Upper lobe of right lung (tissue), 1 donor: Measurements from ENCODE around the gene PSD4. TPM values are rescaled to one million over a fixed set of nuclear protein-coding genes. Genes with fewer than 3 reads are reported as not detected.
A peak's percentile ranks its signal among the peaks of the same experiment; 100 is the strongest.

Experiments used
- ATAC-seq: fragments of 200-7000 bp; cut with Tn5 transposase; one replicate; pipeline ENCODE4 v1.9.1; 2020; ENCODE audit warnings: mild to moderate bottlenecking, moderate library complexity
- DNase-seq: peaks from one replicate; pipeline ENCODE4 v3.0.0-alpha.2; 2020
- H3K27ac ChIP-seq: fragments of 200-600 bp; one replicate; pipeline ENCODE4 v1.8.0; 2022
- H3K27me3 ChIP-seq: fragments of 200-600 bp; one replicate; pipeline ENCODE4 v1.8.0; 2022; ENCODE audit warnings: mild to moderate bottlenecking
- H3K36me3 ChIP-seq: fragments of 200-600 bp; one replicate; pipeline ENCODE4 v1.8.0; 2022
- H3K4me1 ChIP-seq: fragments of 200-600 bp; one replicate; pipeline ENCODE4 v1.8.0; 2022
- H3K4me3 ChIP-seq: fragments of 200-600 bp; one replicate; pipeline ENCODE4 v1.8.0; 2022; ENCODE audit warnings: mild to moderate bottlenecking
- H3K9me3 ChIP-seq: fragments of 200-600 bp; one replicate; pipeline ENCODE4 v1.8.0; 2022
- CTCF ChIP-seq: fragments of 200-600 bp; IDR thresholded peaks from one replicate; pipeline ENCODE4 v1.8.0; 2022; ENCODE audit warnings: antibody characterized with exemption
- intact Hi-C: fragments of 100-400 bp; cut with DNase I; formaldehyde crosslinking; loops from one replicate; pipeline ENCODE4 v1.11.0; 2022
- total RNA-seq: library from RNA; stranded (reverse); fragmentation: NEBNext Ultra II Directional; extraction: Animal tissue kit (Norgen Biotek cat#: 25700); gene quantifications from one replicate; pipeline ENCODE4 v1.2.1, GENCODE V29; 2021
- donor health status: DM: no; HTN: yes; CAD: no; lungs with severe emphysema.

PSD4 gene
- total RNA-seq, 1 donor from 2014 or later = 37.8 TPM

GRCh38 chr2:113149553-113150257 is 24.1 kb upstream of the PSD4 start:
- no peaks in the 10 kb centered on the region for H3K9me3 ChIP-seq
- TF ChIP-seq CTCF = no peak
- no peak overlapping the region for H3K4me3 ChIP-seq
- intact Hi-C loops = no loop called here
- H3K27ac ChIP-seq = no peak overlapping the region
- DNase-seq = no peak
- no peaks in the 10 kb centered on the region for H3K36me3 ChIP-seq
- peak; percentile 13 for ATAC-seq
- no peaks in the 10 kb centered on the region for H3K27me3 ChIP-seq
- no peaks in the 10 kb centered on the region for H3K4me1 ChIP-seq

GRCh38 chr2:113150258-113150601 is 23.5 kb upstream of the PSD4 start:
- Histone ChIP-seq H3K27me3 (no peaks in the 10 kb centered on the region), H3K9me3 (no peaks in the 10 kb centered on the region), H3K4me1 (no peaks in the 10 kb centered on the region), H3K27ac (no peak overlapping the region), H3K36me3 (no peaks in the 10 kb centered on the region), H3K4me3 (no peak overlapping the region)
- no peak for TF ChIP-seq CTCF
- intact Hi-C loops = no loop called here
- DNase-seq = no peak
- ATAC-seq = no peak

- Histone ChIP-seq H3K27me3 (no peaks in the 10 kb centered on the region), H3K4me3 (no peak overlapping the region), H3K27ac (no peak overlapping the region), H3K4me1 (peaks cover 10% of the 10 kb centered on the region), H3K36me3 (no peaks in the 10 kb centered on the region), H3K9me3 (no peaks in the 10 kb centered on the region)
- ATAC-seq = no peak
- DNase-seq = no peak
- intact Hi-C loops = no loop called here
- TF ChIP-seq CTCF = no peak
These were observed 18.4 kb upstream of the PSD4 start for GRCh38 chr2:113155331-113155730.

- peak overlapping the region; percentile 42 for H3K4me3 ChIP-seq
- H3K27ac ChIP-seq = peak overlapping the region; percentile 71
- no peak for TF ChIP-seq CTCF
- DNase-seq (no peak), ATAC-seq (no peak)
- H3K36me3 ChIP-seq = no peaks in the 10 kb centered on the region
- peaks cover 10% of the 10 kb centered on the region for H3K4me1 ChIP-seq
- intact Hi-C loops = no loop called here
- H3K9me3 ChIP-seq = no peaks in the 10 kb centered on the region
- H3K27me3 ChIP-seq = no peaks in the 10 kb centered on the region
These were observed 17.3 kb upstream of the PSD4 start for GRCh38 chr2:113156278-113157117.

GRCh38 chr2:113157118-113157896 is 16.5 kb upstream of the PSD4 start:
- intact Hi-C loops = no loop called here
- peak; percentile 90 for DNase-seq
- TF ChIP-seq CTCF = no peak
- no peaks in the 10 kb centered on the region for H3K9me3 ChIP-seq
- ATAC-seq = peak; percentile 96
- peak overlapping the region; percentile 58 for H3K4me3 ChIP-seq
- H3K4me1 ChIP-seq = peaks cover 10% of the 10 kb centered on the region
- no peaks in the 10 kb centered on the region for H3K36me3 ChIP-seq
- peak overlapping the region; percentile 71 for H3K27ac ChIP-seq
- H3K27me3 ChIP-seq = no peaks in the 10 kb centered on the region
